Measurements from ENCODE around the gene ESF1.

Gene ESF1

DNA sequence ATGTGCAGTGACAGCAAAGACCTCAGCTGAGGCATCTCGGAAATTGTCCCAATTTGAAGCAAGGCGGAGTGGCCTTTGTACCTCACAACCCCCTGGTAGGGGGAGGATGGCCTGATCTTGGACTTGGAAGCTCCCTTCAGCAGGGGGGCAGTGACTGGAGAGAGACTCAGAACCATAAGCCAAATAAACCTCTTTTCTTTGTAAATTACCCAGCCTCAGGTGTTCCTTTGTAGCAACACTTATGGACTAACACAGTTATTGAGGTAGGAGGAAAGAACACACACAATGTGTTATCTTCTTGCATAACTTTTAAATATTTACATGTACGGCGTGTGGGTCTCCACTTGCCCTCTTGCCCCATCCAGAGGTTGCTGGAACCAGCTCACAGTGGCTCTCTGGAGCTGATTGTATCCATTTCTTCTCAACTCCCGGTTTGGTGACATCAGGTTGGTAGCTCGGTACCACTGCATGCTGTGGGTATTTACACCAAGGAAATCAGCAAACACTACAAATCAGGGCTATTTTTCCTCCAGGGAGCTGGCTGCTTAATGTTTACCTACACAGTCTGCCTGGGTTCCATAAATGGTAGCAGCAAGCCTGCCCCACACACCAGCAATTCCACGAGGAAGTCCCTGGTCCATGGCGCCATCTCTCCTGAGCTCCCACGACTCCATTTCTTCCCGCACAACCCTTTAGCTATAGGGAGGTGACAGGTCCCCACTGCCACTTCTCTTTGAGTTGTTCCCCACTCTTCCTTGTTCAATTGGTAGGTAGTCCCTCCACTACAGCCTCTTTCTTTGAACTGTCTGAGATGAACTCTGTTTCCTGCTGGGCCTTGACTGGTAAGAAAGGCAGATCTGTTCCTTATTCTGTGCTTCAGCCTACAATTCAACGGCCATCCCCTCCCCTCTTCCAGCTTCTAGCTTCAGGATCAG is 91.7 kb downstream of the ESF1 start:
- Mint-ChIP-seq H3K4me3 (no peak overlapping the region), H3K27me3 (no peaks in the 10 kb centered on the region), H3K27ac (no peak overlapping the region), H3K36me3 (ENCODE audit: low read depth) (no peaks in the 10 kb centered on the region), H3K9me3 (no peaks in the 10 kb centered on the region), H3K4me1 (ENCODE audit: low read depth) (no peaks in the 10 kb centered on the region)
- intact Hi-C loops (cut with micrococcal nuclease) = no loop called here

GRCh38 chr20:13690943-13691342 is 93.8 kb downstream of the ESF1 start:
- Mint-ChIP-seq H3K4me1 (ENCODE audit: low read depth) (no peaks in the 10 kb centered on the region), H3K36me3 (ENCODE audit: low read depth) (no peaks in the 10 kb centered on the region), H3K27me3 (no peaks in the 10 kb centered on the region), H3K4me3 (no peak overlapping the region), H3K27ac (no peak overlapping the region), H3K9me3 (no peaks in the 10 kb centered on the region)
- intact Hi-C loops (cut with micrococcal nuclease) = no loop called here

- Mint-ChIP-seq H3K4me3 (no peak overlapping the region), H3K4me1 (ENCODE audit: low read depth) (no peaks in the 10 kb centered on the region), H3K9me3 (no peaks in the 10 kb centered on the region), H3K36me3 (ENCODE audit: low read depth) (no peaks in the 10 kb centered on the region), H3K27me3 (no peaks in the 10 kb centered on the region), H3K27ac (no peak overlapping the region)
- intact Hi-C loops (cut with micrococcal nuclease) = no loop called here
These were observed 96.9 kb downstream of the ESF1 start for GRCh38 chr20:13687815-13688214.

GRCh38 chr20:13685623-13686022 is 99.1 kb downstream of the ESF1 start:
- Mint-ChIP-seq H3K4me3 (no peak overlapping the region), H3K4me1 (ENCODE audit: low read depth) (no peaks in the 10 kb centered on the region), H3K9me3 (no peaks in the 10 kb centered on the region), H3K27ac (no peak overlapping the region), H3K27me3 (no peaks in the 10 kb centered on the region), H3K36me3 (ENCODE audit: low read depth) (no peaks in the 10 kb centered on the region)
- intact Hi-C loops (cut with micrococcal nuclease) = no loop called here

- H3K27ac Mint-ChIP-seq = no peak overlapping the region
- H3K27me3 Mint-ChIP-seq = no peaks in the 10 kb centered on the region
- H3K36me3 Mint-ChIP-seq (ENCODE audit: low read depth) = no peaks in the 10 kb centered on the region
- no peaks in the 10 kb centered on the region for H3K4me1 Mint-ChIP-seq (ENCODE audit: low read depth)
- no peaks in the 10 kb centered on the region for H3K9me3 Mint-ChIP-seq
- intact Hi-C loops (cut with micrococcal nuclease) = no loop called here
- no peak overlapping the region for H3K4me3 Mint-ChIP-seq
These were observed 100.0 kb downstream of the ESF1 start for GRCh38 chr20:13684566-13685222.

DNA sequence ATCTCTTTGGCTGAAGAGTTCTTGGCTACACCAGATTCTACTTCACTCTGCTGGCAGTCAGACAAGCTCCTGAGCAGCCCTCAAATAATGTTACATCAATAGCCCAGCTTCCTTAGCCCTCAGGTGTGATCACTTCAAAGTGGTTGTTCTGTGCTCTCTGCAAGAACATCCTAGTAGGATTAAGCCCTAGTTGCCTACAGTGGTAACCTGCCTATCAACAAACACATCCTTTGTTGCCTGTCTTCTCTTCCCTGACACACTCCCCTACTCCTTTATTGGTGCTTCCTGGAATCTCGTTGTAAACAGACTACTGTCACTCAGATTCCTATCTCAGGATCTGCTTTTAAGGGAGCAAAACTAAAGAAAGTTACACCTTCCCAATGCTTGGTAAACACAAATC is 100.9 kb downstream of the ESF1 start:
- H3K9me3 Mint-ChIP-seq = no peaks in the 10 kb centered on the region
- no peaks in the 10 kb centered on the region for H3K36me3 Mint-ChIP-seq (ENCODE audit: low read depth)
- intact Hi-C loops (cut with micrococcal nuclease) = no loop called here
- no peaks in the 10 kb centered on the region for H3K27me3 Mint-ChIP-seq
- H3K4me3 Mint-ChIP-seq = no peak overlapping the region
- no peaks in the 10 kb centered on the region for H3K4me1 Mint-ChIP-seq (ENCODE audit: low read depth)
- H3K27ac Mint-ChIP-seq = no peak overlapping the region

DNA sequence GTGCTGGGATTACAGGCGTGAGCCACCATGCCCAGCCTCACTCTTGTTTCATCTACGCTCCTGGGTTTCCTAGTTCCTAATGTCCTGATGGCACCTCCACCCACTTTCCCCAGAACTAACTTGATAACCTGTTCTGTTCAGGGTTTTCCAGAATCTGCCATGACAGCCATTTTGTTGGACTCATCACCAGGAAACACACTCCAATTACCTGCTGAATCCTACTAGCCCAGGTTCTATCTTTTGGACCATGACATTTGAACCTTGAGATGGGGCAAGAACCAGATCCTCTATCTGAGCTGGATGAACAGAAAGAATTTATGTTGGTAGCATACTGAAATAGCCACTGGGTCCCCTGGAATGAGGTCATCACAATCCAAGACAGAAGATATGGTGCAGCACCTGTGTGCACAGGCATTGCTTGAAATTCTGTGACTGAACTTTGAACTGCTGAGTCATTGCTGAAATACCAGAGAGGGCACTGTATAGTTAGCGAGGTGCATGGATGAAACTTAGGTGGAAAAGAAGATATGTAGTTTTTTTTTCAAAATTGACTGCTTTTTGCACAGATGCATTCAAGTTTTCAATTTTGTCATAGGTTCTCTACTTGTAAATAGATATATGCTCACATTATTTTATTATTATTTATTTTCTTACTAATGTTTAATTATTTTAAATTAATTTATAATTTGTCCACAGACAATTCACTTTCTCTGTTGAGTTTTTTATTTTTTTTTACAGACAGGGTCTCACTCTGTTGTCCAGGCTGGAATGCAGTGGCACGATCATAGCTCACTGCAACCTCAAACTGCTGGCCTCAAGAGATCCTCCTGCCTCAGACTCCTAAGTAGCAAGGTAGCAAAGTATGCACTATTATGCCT is 103.2 kb downstream of the ESF1 start:
- H3K9me3 Mint-ChIP-seq = no peaks in the 10 kb centered on the region
- H3K36me3 Mint-ChIP-seq (ENCODE audit: low read depth) = no peaks in the 10 kb centered on the region

DNA sequence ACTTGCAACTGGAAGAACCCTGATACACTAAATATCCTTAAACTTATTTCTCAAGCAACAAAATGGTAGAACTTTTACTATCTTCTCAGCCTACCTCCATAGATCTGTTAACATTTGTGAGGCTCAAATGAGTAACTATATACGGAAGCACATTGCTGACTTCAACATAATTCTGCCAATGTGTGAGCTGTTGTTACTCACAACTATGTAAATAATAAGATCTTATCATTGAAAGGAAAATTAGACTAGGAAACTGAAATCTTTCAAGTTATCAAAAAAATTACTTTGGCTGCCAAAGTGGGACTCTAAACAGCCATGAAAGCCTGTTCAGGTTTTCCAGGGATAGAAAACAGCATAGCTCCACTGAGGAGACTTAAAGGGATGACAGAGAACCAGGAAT is 105.8 kb downstream of the ESF1 start:
- no peak overlapping the region for H3K27ac Mint-ChIP-seq
- H3K36me3 Mint-ChIP-seq (ENCODE audit: low read depth) = no peaks in the 10 kb centered on the region
- H3K4me3 Mint-ChIP-seq = no peak overlapping the region
- no peaks in the 10 kb centered on the region for H3K9me3 Mint-ChIP-seq
- intact Hi-C loops (cut with micrococcal nuclease) = no loop called here
- H3K4me1 Mint-ChIP-seq (ENCODE audit: low read depth) = no peaks in the 10 kb centered on the region
- no peaks in the 10 kb centered on the region for H3K27me3 Mint-ChIP-seq

More for the DNA sequence above, 103.2 kb downstream of the ESF1 start:
- Mint-ChIP-seq H3K4me1 (ENCODE audit: low read depth) (no peaks in the 10 kb centered on the region), H3K27me3 (no peaks in the 10 kb centered on the region), H3K27ac (no peak overlapping the region), H3K4me3 (no peak overlapping the region)
- intact Hi-C loops (cut with micrococcal nuclease) = no loop called here

DNA sequence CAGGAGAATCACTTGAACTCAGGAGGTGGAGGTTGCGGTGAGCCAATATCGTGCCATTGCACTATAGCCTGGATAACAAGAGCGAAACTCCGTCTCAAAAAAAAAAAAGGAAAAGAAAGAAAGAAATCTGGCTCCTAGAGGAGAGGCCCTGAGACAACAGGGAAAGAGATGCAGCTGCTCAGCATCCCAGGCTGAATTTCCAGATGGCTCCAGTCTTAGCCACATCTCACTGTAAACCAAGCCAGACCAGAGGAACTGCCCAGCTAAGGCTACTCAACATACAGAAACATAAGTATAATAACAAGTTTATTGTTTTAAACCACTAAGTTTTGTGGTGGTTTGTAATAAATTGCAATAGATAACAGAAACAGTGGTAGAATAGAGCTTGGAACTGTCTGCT is 107.5 kb downstream of the ESF1 start:
- Mint-ChIP-seq H3K4me3 (no peak overlapping the region), H3K27ac (no peak overlapping the region), H3K36me3 (ENCODE audit: low read depth) (no peaks in the 10 kb centered on the region), H3K4me1 (ENCODE audit: low read depth) (no peaks in the 10 kb centered on the region), H3K27me3 (no peaks in the 10 kb centered on the region), H3K9me3 (no peaks in the 10 kb centered on the region)
- intact Hi-C loops (cut with micrococcal nuclease) = no loop called here

DNA sequence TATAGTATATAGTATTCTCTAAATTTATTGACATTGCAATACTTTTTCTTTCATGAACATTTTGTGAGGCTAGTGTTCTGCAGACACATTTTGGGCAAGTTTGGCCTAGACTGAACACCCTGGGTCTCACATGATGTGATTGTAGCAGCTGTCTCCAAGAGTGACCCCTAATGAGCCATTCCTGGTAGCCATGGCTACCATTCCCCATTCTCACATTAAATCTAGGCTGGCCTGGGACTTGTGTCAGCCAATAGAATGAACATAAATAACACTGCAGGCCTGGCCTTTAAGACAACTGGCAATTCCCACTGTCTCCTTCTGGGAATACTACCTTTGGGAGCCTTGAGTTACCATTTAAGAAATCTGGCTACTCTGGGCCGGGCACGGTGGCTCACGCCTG is 108.0 kb downstream of the ESF1 start:
- no peaks in the 10 kb centered on the region for H3K4me1 Mint-ChIP-seq (ENCODE audit: low read depth)

DNA sequence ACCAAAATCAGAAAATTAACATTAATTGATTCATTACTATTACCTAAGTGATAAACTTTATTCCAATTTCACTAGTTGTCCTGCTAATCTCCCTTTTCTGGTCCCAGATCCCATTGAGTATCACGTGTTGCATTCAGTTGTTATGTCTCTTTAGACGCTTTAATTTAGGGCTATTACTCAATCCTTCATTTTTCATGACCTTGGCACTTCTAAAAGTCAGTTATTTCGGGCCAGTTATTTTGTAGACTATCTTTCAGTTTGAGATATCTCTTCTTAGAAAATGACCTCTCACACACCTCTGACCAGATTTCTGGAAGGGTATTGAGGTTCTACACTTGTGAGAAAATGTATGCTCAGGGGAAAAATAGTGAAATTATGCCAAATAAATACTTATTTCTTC is 112.0 kb downstream of the ESF1 start:
- intact Hi-C loops (cut with micrococcal nuclease) = no loop called here
- Mint-ChIP-seq H3K27me3 (no peaks in the 10 kb centered on the region), H3K4me3 (no peak overlapping the region), H3K36me3 (ENCODE audit: low read depth) (no peaks in the 10 kb centered on the region), H3K27ac (no peak overlapping the region), H3K4me1 (ENCODE audit: low read depth) (no peaks in the 10 kb centered on the region), H3K9me3 (no peaks in the 10 kb centered on the region)

More for the DNA sequence above, 108.0 kb downstream of the ESF1 start:
- no peaks in the 10 kb centered on the region for H3K9me3 Mint-ChIP-seq
- H3K36me3 Mint-ChIP-seq (ENCODE audit: low read depth) = no peaks in the 10 kb centered on the region
- H3K27ac Mint-ChIP-seq = no peak overlapping the region
- intact Hi-C loops (cut with micrococcal nuclease) = no loop called here
- no peak overlapping the region for H3K4me3 Mint-ChIP-seq
- H3K27me3 Mint-ChIP-seq = no peaks in the 10 kb centered on the region

DNA sequence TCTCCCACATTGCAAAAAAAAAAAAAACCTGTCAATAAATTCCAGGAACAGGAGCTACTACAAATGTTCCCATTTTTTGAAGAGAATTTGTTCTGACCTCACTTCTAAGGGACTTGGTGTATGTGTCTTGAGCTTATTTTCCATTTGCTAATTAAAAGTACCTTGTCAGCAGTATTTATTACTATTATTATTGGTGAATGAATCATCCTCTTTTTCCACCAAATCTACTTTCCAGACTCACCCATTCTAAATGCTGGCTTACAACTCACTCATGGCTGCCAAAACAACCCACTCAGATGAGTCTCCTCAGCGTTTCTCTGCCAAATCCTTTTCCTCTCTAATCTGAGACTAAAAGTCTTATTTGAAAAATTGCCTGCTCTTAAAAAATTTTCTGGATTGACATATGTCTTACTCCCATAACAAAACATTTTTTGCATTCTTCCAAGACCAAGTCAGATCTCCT is 112.8 kb downstream of the ESF1 start:
- Mint-ChIP-seq H3K4me1 (ENCODE audit: low read depth) (no peaks in the 10 kb centered on the region), H3K27me3 (no peaks in the 10 kb centered on the region), H3K36me3 (ENCODE audit: low read depth) (no peaks in the 10 kb centered on the region), H3K9me3 (no peaks in the 10 kb centered on the region), H3K27ac (no peak overlapping the region), H3K4me3 (no peak overlapping the region)
- intact Hi-C loops (cut with micrococcal nuclease) = no loop called here

DNA sequence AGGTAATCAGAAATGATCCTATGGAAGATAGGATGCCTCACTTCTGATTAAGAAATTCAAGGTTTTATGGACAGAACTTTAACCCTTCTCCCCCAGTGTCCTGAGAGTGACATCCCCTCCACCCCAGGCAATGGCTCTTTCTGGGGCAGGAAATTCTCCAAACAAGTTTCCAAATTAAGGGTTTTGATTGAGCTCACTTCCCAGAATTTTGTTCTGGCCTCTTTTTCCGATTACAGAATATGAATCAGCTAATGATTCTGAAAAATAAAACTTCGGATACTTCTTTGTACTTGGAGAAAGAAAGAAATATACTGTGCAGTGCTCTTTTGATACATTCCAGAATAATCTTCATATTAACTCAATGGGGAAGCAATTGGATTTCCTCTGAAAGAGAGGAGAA is 113.2 kb downstream of the ESF1 start:
- intact Hi-C loops (cut with micrococcal nuclease) = no loop called here

GRCh38 chr20:13670160-13670559 is 114.6 kb downstream of the ESF1 start:
- Mint-ChIP-seq H3K27ac (no peak overlapping the region), H3K4me3 (no peak overlapping the region), H3K36me3 (ENCODE audit: low read depth) (no peaks in the 10 kb centered on the region), H3K9me3 (no peaks in the 10 kb centered on the region), H3K27me3 (no peaks in the 10 kb centered on the region), H3K4me1 (ENCODE audit: low read depth) (no peaks in the 10 kb centered on the region)
- intact Hi-C loops (cut with micrococcal nuclease) = no loop called here

More for the DNA sequence above, 113.2 kb downstream of the ESF1 start:
- Mint-ChIP-seq H3K4me1 (ENCODE audit: low read depth) (no peaks in the 10 kb centered on the region), H3K27me3 (no peaks in the 10 kb centered on the region), H3K36me3 (ENCODE audit: low read depth) (no peaks in the 10 kb centered on the region), H3K27ac (no peak overlapping the region), H3K4me3 (no peak overlapping the region), H3K9me3 (no peaks in the 10 kb centered on the region)

Data from dendritic cell treated with granulocyte-macrophage colony-stimulating factor and Interleukin-4, amounts not matched to agents 40 ng/mL and 50 ng/mL, for 4 days (primary cell).